ENCODE data around the gene RSU1. TPM values are rescaled to one million over a fixed set of nuclear protein-coding genes. Genes with fewer than 3 reads are reported as not detected.

RSU1 gene
- total RNA-seq, 1 donor from 2014 or later: 125 TPM

- DNase-seq (ENCODE audit: low spot score): no peak
These were observed 206.2 kb downstream of the RSU1 start for GRCh38 chr10:16611037-16611436.

GRCh38 chr10:16609211-16609610 lies 208.0 kb downstream of the RSU1 start:
- DNase-seq (ENCODE audit: low spot score): no peak

- no peak for DNase-seq (ENCODE audit: low spot score)
These were observed 210.3 kb downstream of the RSU1 start for GRCh38 chr10:16606923-16607322.

DNA sequence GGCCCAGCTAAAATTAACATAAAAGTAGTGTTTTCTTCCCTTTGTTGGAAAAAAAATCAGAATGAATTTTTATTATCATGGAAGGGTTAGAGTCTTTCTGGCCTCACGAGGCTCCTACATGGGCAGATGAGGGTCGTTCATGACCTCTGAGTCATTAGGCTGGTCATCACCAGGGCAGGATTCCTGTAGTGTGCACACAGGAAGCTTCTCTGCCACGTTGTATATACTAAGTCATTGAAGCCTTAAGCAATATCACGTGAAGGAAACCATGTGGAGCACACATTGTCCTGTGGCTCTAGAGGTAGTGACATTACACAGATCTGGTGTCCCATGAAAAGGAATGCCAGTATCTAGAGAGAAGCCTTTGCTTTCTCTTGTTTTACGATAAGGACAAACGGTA lies 210.8 kb downstream of the RSU1 start:
- no peak for DNase-seq (ENCODE audit: low spot score)

- DNase-seq (ENCODE audit: low spot score): no peak
These were observed 213.9 kb downstream of the RSU1 start for GRCh38 chr10:16603308-16603707.

- DNase-seq (ENCODE audit: low spot score): no peak
These were observed 215.0 kb downstream of the RSU1 start for GRCh38 chr10:16602104-16602775.

GRCh38 chr10:16599662-16600061 lies 217.6 kb downstream of the RSU1 start:
- no peak for DNase-seq (ENCODE audit: low spot score)

DNA sequence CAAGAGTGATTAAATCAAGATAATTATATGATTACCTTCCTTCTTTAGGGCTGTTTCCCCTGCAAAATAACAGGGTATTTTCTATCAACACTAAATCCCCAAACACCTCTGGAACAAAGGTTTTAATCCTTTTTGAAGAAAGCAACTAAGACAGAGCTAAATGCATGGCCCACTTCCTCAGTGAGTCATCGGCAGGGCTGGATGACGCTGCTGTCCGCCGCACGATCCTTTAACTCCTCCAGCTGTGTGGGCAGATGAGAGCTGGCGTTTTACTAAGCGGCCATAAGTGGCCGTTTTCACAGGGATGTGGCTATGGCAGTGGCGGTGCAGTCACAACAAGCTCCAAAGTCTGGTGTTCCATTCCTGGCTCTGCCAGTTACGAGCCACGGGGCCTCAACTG lies 219.6 kb downstream of the RSU1 start:
- no peak for DNase-seq (ENCODE audit: low spot score)

DNA sequence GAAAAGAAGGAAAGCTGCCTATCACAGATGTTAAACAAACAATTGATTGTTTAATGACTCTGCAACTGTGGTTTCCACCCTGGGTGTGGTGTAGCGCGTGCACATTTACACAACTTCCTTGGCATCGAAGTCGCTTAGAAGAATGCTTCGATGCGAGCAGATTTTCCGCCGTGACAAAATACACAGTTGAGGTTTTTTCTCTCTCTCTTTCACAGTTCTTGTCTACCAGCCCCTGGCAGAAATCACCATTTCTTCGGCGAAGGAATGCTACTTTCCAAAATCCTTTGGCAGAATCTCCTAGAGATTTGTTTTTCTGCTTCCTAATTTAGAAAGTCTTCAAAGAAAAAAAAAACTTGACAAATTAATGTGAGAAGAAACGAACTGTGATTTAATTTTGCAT lies 224.8 kb downstream of the RSU1 start:
- no peak for DNase-seq (ENCODE audit: low spot score)

DNA sequence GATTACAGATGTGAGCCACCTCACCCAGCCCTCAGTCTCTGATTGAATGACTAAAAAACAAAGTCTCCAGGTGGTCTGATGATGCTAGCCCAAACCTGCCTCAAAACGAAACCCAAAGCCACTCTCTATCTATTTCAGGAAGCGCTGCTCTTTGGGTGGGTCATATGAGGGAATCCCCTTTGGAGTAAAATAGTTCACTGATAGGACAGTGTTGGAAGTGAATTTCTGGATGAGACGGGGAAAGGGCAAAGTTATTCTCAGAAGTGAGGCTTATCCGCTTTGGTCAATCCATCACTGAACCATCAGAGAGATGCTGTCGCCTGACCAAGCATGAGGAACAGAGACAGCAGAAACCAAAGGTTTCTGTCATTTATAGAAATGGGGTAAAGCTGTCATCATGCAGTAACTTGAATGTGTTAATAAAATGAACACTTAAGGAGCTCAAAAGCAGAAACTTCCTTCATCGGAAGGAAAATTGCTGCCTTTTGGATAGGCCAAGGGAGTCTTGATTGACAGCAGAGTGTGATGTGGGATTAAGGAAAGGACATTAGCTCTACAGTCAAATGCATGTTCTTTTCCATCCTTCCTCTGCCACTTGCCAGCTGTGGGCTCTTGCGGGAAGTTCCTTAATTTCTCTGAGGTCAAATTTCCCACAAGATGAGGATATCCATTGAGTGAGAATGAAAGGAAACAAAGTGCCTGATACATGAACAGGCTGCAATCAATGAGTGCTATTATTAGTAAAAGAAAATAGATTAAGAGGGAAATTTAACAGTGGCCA lies 230.7 kb downstream of the RSU1 start:
- no peak for DNase-seq (ENCODE audit: low spot score)

DNA sequence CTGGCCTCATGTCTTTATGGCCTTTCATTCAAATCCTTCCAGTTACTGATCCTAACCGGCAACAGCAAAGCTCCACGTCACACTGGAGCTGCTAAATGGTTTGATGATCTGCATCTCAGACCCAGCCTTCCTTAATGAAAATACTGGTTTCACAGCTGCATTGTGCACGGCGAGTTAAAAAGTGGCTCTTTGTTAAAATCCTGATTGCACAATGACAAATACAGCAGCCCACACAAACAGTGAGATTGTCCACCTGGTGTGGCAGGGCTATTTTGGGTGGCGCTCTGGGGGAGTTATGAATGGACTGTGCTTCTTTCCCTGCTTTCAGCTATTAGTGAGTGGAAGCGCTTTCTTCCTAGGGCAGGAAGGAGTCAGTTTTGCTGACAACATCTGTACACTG lies 232.1 kb downstream of the RSU1 start:
- no peak for DNase-seq (ENCODE audit: low spot score)

GRCh38 chr10:16583382-16583781 lies 233.8 kb downstream of the RSU1 start:
- DNase-seq (ENCODE audit: low spot score): no peak

- no peak for DNase-seq (ENCODE audit: low spot score)
These were observed 236.0 kb downstream of the RSU1 start for GRCh38 chr10:16581202-16581601.

DNA sequence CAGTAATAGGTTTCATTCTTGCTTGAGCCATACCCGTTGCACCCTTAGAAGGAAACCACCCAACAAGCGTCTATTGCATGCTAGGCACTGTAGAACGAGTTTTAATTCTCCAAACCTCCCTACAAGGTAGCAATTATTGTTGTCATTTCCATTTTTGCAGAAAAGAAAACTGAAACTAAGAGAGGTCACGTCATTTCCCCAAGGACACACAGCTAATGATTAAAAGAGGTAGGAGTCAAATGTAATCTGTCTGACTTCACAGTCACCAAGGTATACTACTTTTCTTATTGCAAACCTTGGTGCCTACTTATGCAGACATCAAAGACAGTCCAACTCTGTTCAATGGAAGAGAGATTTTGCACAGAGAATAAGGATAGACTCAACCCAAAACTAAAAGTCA lies 246.5 kb downstream of the RSU1 start:
- DNase-seq (ENCODE audit: low spot score): no peak

GRCh38 chr10:16566202-16566805 lies 250.9 kb downstream of the RSU1 start:
- no peak for DNase-seq (ENCODE audit: low spot score)

- no peak for DNase-seq (ENCODE audit: low spot score)
These were observed 251.6 kb downstream of the RSU1 start for GRCh38 chr10:16565604-16566003.

GRCh38 chr10:16562891-16563290 lies 254.3 kb downstream of the RSU1 start:
- no peak for DNase-seq (ENCODE audit: low spot score)

DNA sequence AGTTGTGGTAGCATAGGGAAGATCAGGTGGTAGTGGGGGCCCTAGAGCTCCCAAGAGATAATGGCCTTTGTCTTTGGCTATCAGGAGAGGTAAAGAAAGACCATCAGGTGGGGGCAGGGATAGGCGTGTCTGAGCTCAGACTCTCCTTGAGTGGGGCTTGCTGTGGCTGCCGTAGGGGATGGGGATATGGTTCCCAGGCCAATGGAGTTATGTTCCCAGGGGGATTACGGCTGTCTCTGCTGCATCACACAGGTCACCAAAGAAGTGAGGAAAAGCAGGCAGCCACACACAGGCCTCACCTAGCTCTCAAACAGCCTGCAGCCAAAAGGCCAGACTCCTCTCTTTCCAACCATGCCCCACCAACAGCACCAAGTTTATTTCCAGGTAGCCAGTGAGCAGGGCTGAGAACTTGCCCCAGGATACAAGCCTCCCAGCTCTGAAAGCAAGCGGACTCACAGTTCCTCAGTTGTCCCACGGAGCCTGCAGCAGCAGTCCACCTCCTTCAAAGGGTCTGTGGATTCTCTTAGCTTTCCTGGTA lies 257.9 kb downstream of the RSU1 start:
- DNase-seq (ENCODE audit: low spot score): no peak

- no peak for DNase-seq (ENCODE audit: low spot score)
These were observed 269.3 kb downstream of the RSU1 start for GRCh38 chr10:16547973-16548372.

DNA sequence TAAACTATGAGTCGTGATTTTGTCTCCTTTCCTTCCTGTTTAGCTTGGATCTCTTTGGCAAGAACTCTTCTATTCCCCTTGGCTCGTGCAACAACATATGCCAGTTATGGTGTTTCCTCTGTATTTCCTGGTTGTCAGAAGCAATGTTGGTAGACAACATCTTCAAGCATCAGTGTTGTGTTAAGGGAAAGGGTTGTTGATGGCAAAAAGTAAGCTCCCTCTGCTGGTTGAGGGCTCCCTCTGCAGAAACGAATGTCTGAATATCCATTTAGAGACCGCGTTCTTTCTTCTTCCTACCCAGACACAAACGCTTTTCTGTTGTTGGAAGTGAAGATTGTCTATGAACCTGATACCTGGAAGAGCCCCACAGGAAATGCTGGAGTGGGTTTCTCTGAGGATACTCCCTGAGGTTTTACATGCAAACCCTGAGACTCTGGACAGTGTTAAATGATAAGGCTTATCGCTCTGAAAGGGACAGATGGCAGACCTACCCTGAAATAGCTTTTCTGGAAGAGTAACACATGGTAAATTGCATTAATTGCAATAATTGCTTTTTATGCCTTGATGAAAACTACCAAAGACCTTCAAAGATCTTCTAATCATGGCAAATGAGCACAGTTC lies 272.0 kb downstream of the RSU1 start:
- no peak for DNase-seq (ENCODE audit: low spot score)

- DNase-seq (ENCODE audit: low spot score): no peak
These were observed 272.6 kb downstream of the RSU1 start for GRCh38 chr10:16544591-16544990.

DNA sequence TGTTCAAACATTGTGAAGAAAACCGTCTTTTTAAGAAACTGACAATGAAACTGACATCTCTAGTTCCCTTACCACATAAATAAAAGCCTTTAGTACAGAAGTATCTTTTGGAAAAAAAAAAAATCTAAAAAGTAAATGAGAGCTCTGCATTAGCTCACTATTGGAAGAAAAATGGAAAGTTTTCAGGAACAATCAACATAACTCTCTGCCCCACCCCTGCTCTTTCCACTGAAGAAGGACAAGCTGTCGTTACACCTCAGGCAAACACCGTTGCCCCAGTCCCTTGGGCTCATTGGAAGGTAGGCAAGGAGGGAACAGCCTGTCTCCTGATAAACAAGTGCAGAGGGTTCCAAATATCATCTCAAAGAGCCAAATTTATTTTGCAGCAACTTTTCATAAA lies 273.1 kb downstream of the RSU1 start:
- no peak for DNase-seq (ENCODE audit: low spot score)

All from mesenteric fat pad (tissue), 1 donor.